GM21423 (cell line): Measurements from ENCODE around the gene PAX5.

ENCODE experiments used
- ATAC-seq: cut with Tn5 transposase; IDR thresholded peaks from one replicate; pipeline ENCODE4 v1.9.1; 2021; ENCODE audit warnings: mild to moderate bottlenecking, moderate library complexity; ENCODE audit not compliant: unreplicated experiment

Gene PAX5

DNA sequence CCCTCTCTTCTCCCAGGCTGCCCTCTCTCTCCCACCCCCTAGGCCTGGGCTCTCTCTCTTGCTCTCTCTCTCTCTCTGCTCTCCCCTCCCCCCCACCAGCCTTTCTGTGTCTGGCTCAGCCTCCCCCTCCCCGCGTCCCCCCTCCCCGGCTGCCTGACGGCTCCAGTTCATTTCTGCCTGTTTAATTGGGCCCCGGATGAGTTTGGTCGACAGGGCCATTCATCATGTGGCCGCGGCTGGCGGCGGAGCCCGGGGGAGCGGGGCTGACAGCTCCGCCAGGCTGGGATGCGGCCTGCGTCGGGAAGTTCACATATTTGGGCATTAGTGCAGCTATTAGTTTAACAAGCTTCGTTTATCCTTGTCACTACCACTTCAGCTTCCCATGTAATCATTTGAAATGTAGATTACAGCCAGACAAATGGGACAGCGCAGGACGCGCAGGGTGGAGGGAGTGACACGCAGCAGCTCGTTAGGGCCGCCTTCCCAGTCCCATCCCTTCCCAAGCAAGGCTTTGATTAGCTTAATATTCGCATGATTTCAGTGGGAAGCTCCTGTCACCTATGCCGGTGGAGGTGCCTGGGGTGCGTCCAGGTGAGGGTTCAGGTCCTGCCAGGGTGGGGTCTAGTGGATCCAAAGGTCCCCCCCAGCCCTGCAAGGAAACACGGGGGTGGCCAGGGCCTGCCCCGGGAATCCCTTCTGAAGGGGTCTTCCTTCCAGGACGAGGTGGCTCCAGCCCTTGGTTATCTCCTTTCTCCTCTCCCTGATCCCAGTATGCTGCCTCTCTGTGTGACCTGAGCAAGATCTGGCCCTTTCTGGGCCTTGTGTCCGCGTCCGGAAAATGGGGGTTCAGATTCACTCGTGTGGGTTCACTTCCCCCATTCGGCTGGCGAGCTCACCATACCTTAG, 214.8 kb downstream of the PAX5 start:
- ATAC-seq: no peak

DNA sequence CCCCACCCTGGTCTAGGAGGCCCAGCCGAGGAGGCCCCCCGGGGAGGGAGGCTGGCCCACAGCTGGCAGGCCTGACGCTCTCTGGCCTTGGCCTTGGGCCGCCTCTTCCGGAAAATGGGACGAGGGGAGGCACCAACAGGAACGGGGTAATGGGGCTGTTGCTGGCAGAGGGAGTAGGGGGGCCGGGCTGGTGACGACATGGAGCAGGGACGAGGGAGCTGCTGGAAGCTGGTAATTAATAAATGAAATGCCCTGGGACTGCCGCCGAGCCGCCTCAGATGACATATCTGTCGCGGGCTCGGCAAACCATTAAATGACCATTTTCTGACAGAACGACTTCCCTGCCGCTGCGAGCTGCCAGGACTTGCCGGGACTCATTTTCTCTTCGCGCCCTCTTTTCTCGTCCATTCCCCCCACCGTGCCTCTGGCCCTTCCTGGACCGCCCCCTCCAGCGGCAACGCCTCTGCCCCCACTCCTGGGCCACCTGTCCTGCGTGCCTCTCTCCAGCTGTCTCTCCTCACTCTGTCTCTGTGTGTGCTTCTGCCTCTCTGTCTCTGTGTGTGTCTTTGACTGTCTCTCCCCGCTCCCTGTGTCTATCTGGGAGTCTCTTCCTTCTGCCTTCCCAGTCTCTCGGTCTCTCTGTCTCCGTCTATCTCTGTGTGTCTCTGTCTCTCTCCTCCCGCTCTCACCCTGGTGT, 215.7 kb downstream of the PAX5 start:
- ATAC-seq: no peak

DNA sequence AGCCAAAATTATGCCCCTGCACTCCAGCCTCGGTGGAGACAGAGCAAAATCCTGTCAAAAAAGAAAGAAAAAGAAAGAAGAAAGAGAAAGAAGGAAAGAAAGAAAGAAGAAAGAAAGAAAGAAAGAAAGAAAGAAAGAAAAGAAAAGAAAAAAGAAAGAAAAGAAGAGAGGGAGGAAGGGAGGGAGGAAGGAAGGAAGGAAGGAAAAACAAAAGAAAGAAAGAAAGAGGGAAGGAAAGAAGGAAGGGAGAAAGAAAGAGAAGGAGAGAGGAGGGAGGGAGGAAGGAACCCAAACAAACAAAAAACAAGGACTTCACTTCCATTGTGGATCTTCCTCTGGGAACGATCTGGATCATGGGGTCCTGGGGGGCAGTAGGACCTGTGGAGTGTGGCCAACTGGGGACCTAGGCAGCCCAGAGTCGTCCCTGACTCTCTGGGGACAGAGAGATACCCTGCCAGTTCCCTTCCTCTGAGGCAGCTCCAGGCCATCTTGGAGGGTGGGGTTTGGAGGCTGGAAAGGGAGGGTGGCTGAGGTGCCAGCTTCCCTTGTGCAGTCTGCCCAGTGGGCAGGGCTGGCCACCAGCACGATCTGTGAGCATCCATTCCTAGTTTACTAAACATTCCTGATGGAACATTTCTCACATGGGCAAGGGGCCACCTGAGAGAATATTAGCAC, 216.8 kb downstream of the PAX5 start:
- no peak for ATAC-seq

DNA sequence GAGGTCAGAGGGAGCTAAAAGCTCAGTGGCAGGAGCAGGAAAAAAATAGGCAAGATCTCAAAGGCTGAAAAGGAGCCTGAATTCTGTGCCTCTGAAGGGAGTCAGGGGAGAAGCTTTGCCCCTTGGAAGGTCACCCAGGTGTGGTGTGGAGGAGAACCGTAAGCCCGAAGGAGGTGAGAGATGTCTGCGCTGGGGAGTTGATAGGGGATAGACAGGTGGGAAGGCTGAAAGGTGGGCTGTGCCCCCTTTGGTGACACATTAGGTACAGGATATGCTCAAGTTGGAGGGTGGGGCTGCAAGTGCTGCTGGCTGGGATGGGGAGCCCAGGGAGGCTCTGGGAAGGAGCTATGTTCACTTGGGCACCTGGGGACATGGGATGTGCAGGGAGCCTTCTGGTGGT, 217.7 kb downstream of the PAX5 start:
- ATAC-seq: no peak

DNA sequence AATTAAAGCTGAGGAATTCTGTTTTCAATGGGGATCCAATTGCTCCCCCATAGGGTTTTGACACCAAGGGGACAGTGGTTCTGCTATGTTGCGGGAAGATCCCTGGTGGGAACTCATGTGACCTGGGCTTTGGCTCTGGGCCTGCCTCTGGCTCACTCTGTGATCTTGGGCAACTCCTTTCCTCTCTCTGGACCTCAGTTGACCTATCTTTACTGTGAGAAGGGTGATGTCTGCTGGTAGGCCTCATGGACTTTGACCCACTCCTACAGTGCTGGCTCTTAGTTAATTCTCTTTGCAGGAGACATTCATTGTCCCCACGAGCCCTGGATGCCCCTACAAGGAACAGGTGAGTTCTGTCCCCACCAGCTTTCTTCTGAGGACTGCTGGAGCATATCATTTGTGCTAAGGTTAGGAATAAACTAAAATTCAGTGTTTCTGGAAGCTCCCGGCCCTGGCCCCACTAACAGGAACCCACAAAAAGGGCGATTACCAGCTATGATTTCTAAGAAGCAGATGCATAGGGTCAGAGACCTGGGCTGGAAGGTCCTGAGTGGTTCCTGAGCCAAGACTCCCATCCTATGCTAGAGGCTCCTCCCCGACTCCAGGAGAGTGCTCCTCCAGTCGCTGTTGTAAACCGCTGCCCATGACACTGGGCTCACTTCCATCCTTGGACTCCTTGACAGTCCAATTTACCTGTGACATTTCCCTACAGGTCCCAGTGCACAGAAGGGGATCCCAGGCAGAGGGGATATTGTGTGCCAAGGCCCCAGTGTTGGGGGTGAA, 218.3 kb downstream of the PAX5 start:
- no peak for ATAC-seq

DNA sequence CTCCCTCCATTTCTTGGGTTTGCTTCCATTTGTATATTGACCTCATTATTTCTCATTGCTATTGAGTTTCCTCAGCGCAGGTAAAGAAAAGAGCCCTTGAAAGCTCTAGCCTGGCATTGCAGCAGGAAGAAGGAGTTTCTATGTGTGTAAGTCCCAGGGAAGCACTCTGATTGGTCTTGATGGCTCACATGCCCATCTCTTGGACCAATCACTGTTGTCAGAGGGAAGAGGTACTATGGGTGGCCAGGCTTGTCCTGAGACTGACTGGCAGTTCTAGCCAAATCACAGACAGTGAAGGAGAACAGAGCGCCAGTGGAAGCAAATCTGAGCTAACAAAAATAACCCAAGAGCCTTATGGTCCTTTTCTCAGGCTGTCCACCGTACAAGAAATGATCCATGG, 219.0 kb downstream of the PAX5 start:
- no peak for ATAC-seq

DNA sequence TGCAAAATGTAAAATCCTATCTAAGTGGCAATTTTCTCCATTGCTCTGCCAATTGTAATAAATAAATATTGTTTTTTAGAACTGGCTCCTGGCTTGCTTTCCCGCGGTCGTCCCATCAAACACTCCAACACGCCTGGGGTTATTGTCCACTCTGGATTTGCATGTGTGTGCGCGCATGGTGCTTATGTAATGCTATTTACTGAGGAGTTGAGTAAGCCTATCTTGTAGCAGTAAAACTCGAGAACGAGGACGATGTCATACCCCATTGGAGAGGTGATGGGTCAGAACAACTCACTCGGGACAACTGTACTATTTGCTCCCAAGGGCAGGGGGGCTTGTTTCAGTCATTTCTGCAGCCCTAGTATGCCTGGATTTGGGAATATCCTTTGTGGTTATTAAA, 220.9 kb downstream of the PAX5 start:
- ATAC-seq: no peak

DNA sequence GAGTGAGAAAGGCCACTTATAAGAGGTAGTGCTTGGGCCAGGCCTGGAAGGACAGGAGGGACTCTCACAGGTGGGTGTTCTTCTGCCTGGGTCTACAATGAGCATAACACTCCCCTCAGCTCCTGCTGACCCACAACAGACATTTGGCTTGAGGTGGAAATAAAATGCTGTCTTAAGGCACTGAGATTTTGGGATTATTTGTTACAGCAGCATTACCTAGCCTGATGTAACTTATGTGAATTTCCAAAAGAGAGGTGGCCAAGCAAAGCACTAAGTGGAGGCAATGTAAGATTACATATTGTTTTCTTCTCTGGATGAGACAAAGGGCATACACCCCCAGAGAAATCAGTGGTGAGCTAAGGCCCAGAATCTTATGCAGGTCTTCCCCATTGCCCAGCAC, 221.5 kb downstream of the PAX5 start:
- no peak for ATAC-seq

DNA sequence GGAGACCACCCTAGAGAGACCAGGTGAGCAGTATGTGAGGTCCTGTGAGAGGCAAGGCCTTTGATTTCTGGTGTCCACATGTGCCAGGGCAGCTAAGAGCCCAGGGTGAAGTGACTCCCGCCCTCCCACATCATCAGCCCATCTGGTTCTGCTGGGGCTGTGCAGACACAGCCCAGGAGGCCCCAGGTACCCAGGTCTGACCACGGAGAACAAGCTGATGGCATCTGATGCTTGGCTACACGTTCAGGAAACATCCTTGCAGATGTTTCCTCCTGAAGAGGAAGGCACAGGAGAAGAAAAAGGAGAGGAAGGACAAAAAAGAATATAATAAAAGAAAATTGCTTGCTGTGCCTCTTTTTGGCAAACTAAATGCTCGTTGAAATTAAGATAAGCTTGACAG, 225.8 kb downstream of the PAX5 start:
- ATAC-seq: no peak

DNA sequence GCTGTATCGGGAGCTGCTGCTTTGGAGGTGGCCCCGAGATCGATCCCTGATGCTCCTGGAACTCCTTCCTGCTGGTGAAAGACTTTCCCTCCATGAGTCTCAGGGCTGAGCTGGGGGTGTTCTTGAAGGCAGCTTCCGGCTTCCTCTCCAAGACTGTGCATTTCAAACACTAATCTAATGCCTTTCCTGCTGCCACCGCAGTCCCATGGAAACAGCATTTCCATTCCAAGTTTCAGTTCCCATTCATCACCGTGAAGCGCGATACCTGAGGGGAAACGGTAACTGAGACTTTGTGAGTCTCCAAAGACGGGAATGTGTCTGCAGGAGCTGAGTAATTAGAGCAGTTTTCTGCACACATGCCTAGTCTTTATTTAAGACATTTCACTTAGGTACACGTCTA, 230.1 kb downstream of the PAX5 start:
- no peak for ATAC-seq

DNA sequence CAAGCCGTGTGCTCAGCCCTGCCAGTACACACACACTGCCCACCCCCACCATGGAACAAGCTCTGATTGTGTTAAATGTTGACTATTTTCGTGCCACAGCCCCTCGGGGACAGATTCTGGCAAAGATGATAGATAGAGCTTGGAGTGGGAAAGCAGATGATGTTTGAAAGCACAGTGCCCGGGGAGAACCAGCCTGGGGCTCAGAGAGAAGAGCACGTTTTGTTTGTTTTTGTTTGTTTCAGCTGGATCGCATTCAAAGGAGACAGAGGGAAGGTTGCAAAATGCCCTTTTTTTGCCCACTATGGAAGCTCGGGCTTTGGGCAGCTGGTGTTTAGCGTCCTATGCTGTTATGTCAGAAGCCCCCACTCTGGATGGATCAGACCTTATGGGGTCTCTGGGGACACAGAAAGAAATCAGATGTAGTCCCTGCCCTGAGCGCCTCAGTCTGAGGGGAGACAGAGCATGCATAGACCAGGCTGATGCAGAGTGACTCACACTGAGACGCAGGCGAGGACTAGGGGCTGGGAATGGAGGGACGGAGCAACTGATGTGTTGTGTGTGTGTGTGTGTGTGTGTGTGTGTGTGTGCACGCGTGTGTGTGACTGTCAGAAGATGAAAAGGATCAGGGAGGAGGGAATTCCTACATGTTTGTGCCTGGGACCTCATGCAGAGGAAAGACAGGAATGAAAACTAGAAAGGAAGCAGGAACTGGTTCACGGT, 231.7 kb downstream of the PAX5 start:
- ATAC-seq: no peak

DNA sequence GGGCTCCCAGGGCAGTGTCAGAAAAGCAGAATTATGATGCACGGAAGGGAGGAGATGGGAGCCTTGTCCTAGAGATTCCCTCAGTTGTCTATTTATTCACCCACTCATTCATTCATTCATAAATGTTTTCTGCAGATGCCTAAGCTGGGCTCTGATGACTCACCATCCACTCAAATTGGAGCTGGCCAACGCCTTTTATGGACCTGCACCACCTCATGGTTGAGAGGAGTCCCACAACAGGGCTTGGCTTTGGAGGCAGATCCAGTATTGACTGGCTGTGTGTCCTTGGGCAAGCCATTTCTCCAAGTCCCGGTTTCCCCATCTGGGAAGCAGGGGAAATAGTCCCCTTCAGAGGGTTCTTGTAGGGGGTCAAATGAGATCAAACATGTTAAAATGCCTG, 233.6 kb downstream of the PAX5 start:
- no peak for ATAC-seq

DNA sequence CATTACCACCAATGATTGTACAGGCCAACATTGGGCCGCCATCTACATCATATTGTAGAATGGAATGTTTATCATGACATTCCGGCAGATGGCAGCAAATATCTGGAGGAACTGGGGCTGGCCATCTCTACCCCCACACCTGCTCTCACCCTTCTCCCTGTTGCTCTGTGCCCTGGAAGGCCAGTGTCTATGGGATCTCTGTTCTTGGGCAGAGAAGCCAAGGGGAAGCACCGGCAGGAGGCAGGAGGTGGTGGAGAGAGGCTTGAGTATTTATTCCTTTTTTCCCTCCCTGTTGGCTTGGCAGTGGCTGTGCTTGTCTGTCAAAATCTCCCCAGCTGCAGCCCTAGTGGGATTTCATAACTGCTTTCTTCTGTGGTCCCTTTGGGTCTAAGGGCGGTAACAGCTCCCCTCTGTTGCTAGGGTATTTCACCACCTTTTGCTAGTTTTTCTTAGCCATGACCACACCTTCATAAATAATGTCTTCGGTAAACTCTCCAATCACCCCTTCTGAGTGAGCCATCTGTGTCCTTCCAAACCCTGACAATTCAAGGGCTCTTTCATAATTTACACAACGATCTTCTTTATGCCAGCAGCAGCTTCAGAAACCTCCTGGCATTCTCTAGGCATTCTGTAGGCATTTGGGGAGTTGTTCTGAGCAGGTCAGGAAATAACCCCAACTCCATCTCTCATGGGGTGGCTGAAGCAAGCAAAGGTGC, 235.6 kb downstream of the PAX5 start:
- no peak for ATAC-seq

DNA sequence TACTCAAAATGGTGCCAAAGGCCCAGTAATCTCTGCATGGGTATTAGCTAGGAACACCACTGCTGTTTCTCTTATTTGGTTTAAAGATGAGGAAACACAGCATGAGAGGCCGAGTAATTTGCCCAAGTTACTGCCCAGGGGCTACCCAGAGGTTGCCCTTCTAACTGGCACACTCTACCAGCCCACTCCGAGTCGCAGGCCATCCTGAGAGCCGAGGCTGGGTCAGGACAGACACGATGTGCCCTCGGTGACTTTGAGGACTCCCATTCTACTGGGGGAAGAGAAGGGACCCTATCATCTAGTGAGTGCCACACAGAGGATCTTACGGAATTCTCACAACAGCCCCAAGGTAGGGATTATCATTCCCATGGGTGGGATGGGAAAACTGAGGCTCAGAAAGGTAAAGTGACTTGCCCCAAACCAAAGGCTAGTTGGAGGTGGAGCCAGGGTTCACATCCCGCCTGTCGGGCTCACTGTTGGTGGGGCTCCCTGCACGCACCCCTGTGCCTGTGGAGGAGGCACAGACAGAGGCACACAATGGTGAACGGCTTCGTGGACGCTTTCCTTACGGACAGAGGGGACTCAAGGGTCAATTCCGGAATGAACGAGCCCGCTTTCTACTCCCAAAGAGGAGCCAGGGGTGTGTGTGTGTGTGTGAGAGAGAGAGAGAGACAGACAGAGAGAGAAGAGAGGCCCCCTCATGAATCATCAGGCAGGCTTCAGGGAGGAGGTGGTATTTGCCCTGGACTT, 236.4 kb downstream of the PAX5 start:
- ATAC-seq: no peak

DNA sequence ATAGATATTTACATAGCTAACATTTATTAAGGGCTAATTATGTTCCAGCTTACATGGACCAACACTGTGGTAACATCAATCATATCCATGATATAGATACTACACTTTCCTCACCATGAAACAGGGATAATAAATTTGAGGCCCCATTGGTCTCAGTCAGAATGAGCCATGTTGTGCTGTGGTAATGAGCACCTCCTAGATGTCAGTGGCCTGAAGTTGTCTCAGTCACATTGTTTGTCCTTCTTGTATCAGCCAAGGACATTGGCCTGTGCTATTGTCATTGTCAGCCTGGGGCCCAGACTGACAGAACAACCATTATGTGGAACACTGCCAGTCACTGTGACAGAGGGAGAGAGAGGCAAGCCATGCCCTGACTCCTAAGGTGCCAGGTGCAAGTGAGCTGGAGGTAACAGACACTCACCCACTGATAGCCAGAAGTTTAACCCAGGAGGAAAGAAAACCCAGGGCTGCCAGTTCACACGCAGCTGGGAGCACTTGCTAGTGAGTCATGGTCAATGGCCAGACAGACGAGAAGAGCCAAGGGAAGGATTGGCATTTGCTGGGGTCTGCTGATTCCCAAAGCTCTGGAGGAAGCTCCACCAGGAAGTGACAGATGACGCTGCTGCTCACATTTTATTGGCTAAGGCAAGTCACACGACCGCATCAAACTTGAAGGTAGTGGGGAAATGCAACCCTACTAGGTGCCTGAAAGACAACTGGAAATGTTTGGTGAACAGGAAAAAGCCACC, 237.2 kb downstream of the PAX5 start:
- ATAC-seq: no peak

DNA sequence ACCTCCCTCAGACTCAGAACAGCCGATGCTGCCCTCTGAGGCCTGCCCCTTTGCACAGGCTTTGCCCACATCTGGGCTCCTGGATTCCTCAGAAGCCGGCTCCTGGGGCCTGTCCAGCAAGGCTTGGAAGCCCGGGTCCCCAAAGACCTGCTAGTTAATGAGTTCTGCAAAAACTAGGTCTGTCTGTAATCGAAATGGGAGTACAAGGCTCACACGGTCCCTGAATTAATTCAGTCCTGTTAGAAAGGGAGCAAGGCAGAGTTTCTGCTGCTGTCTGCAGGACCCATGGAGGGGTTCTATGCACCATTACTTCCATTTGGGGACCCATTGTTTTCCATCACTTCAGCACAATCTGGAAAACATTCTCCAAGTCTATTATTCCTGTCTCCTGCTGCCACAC, 239.6 kb downstream of the PAX5 start:
- ATAC-seq: no peak

DNA sequence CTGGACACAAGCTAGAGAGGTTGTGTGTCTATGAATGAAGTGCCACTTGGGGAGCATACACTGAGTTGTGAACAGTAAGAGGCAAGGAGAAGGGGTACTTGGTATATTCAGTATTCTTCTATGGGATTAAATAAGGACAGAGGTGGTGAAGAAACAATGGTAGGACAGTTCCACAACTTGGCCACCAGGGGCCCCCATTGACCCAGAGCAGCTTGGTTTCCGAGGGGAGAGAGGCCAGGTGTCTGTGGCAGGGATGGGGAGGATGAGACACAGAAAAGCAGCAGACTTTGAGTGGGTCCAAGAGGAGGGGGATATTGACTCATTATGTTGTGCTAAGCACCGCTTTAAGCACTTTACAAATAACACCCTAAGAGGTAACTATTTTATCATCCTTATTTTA, 240.8 kb downstream of the PAX5 start:
- no peak for ATAC-seq

DNA sequence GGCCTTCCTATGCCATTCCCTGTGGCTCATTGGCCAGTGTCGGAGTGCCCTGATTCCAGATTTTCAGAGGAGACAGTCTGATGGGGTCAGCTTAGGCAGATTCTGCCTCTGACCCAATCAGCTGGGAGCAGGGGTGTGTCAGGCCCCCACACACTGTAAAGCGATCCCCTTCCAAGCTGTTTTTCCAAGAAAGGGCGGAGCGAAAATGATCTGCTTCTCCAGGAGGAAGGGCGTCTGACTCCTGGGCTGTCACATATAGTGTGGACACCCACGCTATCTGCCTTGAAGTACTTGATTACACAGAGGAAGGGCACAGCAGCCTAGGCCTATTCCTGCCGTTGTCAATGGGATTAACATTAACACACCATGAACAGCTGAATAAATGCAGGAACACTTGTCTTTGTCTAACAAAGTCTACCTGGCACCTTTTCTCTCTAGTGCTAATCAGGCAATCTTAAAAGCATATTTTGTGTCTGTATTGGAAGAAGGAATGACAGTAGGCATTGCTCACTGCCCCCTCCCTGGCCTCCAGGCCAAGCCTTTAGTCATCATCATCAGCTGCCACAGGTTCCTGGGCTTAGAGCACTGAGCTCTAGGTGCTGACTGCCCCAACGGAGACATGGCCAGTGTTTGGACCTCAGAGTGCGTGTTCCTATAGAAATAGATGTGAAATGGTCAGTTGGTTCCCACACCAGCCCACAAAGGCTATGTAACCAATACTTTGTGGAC, 242.7 kb downstream of the PAX5 start:
- no peak for ATAC-seq
